Measurements from ENCODE around the gene HRK.

GRCh38 chr12:116916122-116916521 lies 34.9 kb upstream of the HRK start:
- TF ChIP-seq CTCF (IDR thresholded peaks at IDR 0.05; ENCODE audit: low read depth, low read length) (no peak), EZH2phosphoT487 (IDR thresholded peaks at IDR 0.05; ENCODE audit: low read depth) (no peak)
